IMR-90 (cell line): ENCODE measurements around the gene ATP11A. TPM values are rescaled to one million over a fixed set of nuclear protein-coding genes. Genes with fewer than 3 reads are reported as not detected.

Experiments
- ATAC-seq: fragments of 200-7000 bp; cut with Tn5 transposase; 2 replicates; pipeline ENCODE4 v1.9.1; 2020; ENCODE audit warnings: low read depth, mild to moderate bottlenecking, moderate library complexity
- BruUV-seq: library from RNA; stranded (reverse); fragments of 400-500 nt; replicated peaks from 2 replicates; lab custom pipeline; 2021; lab: Mats Ljungman, UMichigan
- CTCF ChIA-PET: fragments of 300-600 bp; formaldehyde crosslinking; extraction: SDS; loops from one replicate; lab custom pipeline; 2021; ENCODE audit warnings: antibody characterized with exemption; lab: Yijun Ruan, JAX
- POLR2A ChIA-PET: fragments of 300-600 bp; sonication (Branson Sonifier 250); formaldehyde crosslinking; loops from one replicate; lab custom pipeline; 2022; ENCODE audit warnings: antibody characterized with exemption; ENCODE audit not compliant: unreplicated experiment; lab: Charles Lee
- DNase-seq: peaks from one replicate; pipeline ENCODE4 v3.0.0; 2013
- H2AFZ ChIP-seq: replicated peaks from 2 replicates; pipeline ENCODE3; 2013; ENCODE audit warnings: low read length, mild to moderate bottlenecking; ENCODE audit not compliant: poor library complexity
- H2AK5ac ChIP-seq: 2 replicates; pipeline ENCODE4 v1.6.1; 2013; ENCODE audit warnings: low read depth, low read length, inconsistent platforms
- H2AK9ac ChIP-seq: replicated peaks from 2 replicates; pipeline ENCODE3; 2013; ENCODE audit warnings: mild to moderate bottlenecking, low read depth, low read length, moderate library complexity; ENCODE audit not compliant: poor library complexity
- H2BK120ac ChIP-seq: 2 replicates; pipeline ENCODE4 v1.6.1; 2013; ENCODE audit warnings: low read depth, low read length, inconsistent platforms
- H2BK15ac ChIP-seq: 3 replicates; pipeline ENCODE4 v1.6.1; 2013; ENCODE audit warnings: low read depth, low read length, inconsistent platforms
- H2BK20ac ChIP-seq: 2 replicates; pipeline ENCODE4 v1.6.1; 2013; ENCODE audit warnings: low read depth, mild to moderate bottlenecking, inconsistent platforms, low read length, moderate library complexity
- H2BK5ac ChIP-seq: 2 replicates; pipeline ENCODE4 v1.6.1; 2013; ENCODE audit warnings: mild to moderate bottlenecking, low read depth, low read length, inconsistent platforms; ENCODE audit not compliant: poor library complexity, severe bottlenecking
- H3K14ac ChIP-seq: replicated peaks from 2 replicates; pipeline ENCODE4 v1.6.1; 2013; ENCODE audit warnings: low read depth, low read length, inconsistent platforms
- H3K18ac ChIP-seq: 2 replicates; pipeline ENCODE4 v1.6.1; 2013; ENCODE audit warnings: low read depth, low read length, control low read depth
- H3K23ac ChIP-seq: 2 replicates; pipeline ENCODE4 v1.6.1; 2013; ENCODE audit warnings: low read depth, low read length, inconsistent platforms
- H3K27ac ChIP-seq: 2 replicates; pipeline ENCODE4 v1.5.1; 2013; ENCODE audit warnings: mild to moderate bottlenecking, control low read depth, low read length; ENCODE audit not compliant: insufficient read depth
- H3K27me3 ChIP-seq: 2 replicates; pipeline ENCODE4 v1.6.1; 2013; ENCODE audit warnings: low read length; ENCODE audit not compliant: control insufficient read depth, insufficient read depth
- H3K36me3 ChIP-seq: 2 replicates; pipeline ENCODE4 v1.6.1; 2013; ENCODE audit warnings: low read length, mixed read lengths; ENCODE audit not compliant: control insufficient read depth, insufficient read depth
- H3K4ac ChIP-seq: 2 replicates; pipeline ENCODE4 v1.6.1; 2013; ENCODE audit warnings: low read depth, low read length, inconsistent platforms
- H3K4me1 ChIP-seq: 2 replicates; pipeline ENCODE4 v1.6.1; 2013; ENCODE audit warnings: low read length, mixed read lengths; ENCODE audit not compliant: control insufficient read depth, insufficient read depth
- H3K4me2 ChIP-seq: 2 replicates; pipeline ENCODE4 v1.6.1; 2013; ENCODE audit warnings: low read depth, mild to moderate bottlenecking, control low read depth, low read length, moderate library complexity
- H3K4me3 ChIP-seq: 2 replicates; pipeline ENCODE4 v1.5.1; 2013; ENCODE audit warnings: low read depth, mild to moderate bottlenecking, control low read depth, low read length, moderate library complexity; ENCODE audit not compliant: insufficient read depth
- H3K56ac ChIP-seq: 2 replicates; pipeline ENCODE4 v1.6.1; 2013; ENCODE audit warnings: low read length, inconsistent platforms; ENCODE audit not compliant: insufficient read depth; ENCODE audit errors: extremely low read depth
- H3K79me1 ChIP-seq, 2 experiments: 2 replicates each; pipeline ENCODE4 v1.6.1; 2013; ENCODE audit warnings: low read length in 2 of 2, inconsistent platforms in 1 of 2, low read depth in 1 of 2
- H3K9ac ChIP-seq: 2 replicates; pipeline ENCODE4 v1.6.1; 2013; ENCODE audit warnings: low read depth, low read length, control low read depth
- H3K9me1 ChIP-seq: 2 replicates; pipeline ENCODE4 v1.6.1; 2013; ENCODE audit warnings: low read length, inconsistent platforms; ENCODE audit not compliant: insufficient read depth
- H3K9me3 ChIP-seq: 2 replicates; pipeline ENCODE4 v1.6.1; 2013; ENCODE audit warnings: low read length; ENCODE audit not compliant: control insufficient read depth, insufficient read depth
- H4K20me1 ChIP-seq: 2 replicates; pipeline ENCODE4 v1.6.1; 2013; ENCODE audit warnings: low read length, inconsistent platforms; ENCODE audit not compliant: insufficient read depth
- H4K5ac ChIP-seq: 2 replicates; pipeline ENCODE4 v1.6.1; 2013; ENCODE audit warnings: mild to moderate bottlenecking, low read depth, low read length, control low read depth
- H4K8ac ChIP-seq, 2 experiments: 2 replicates each; pipeline ENCODE4 v1.6.1; 2013; ENCODE audit warnings: low read depth in 2 of 2, low read length in 2 of 2, control low read depth in 1 of 2, inconsistent platforms in 1 of 2
- H4K91ac ChIP-seq: 2 replicates; pipeline ENCODE4 v1.6.1; 2013; ENCODE audit warnings: low read depth, low read length, inconsistent platforms; ENCODE audit not compliant: insufficient read depth
- BHLHE40 ChIP-seq: fragments of 150-350 bp; IDR thresholded peaks from 2 replicates; pipeline ENCODE4 v1.6.1; 2016; ENCODE audit warnings: mild to moderate bottlenecking, low read depth, low read length
- CEBPB ChIP-seq: IDR thresholded peaks from 2 replicates; pipeline ENCODE4 v1.6.1; 2012; ENCODE audit warnings: low read depth, low read length, improper control_type of control experiment
- CHD1 ChIP-seq: IDR thresholded peaks from 2 replicates; pipeline ENCODE4 v1.6.1; 2012; ENCODE audit warnings: low read depth, low read length, improper control_type of control experiment
- FOS ChIP-seq: fragments of 150-350 bp; IDR thresholded peaks from 2 replicates; pipeline ENCODE4 v1.6.1; 2016; ENCODE audit warnings: low read depth, low read length
- MAFK ChIP-seq: IDR thresholded peaks from 2 replicates; pipeline ENCODE4 v1.6.1; 2012; ENCODE audit warnings: low read depth, low read length, improper control_type of control experiment
- MAZ ChIP-seq: IDR thresholded peaks from 2 replicates; pipeline ENCODE4 v1.6.1; 2012; ENCODE audit warnings: low read depth, mild to moderate bottlenecking, low read length, improper control_type of control experiment, moderate library complexity, borderline replicate concordance
- MXI1 ChIP-seq: IDR thresholded peaks from 2 replicates; pipeline ENCODE4 v1.6.1; 2012; ENCODE audit warnings: low read depth, mild to moderate bottlenecking, low read length, moderate library complexity, borderline replicate concordance
- NFE2L2 ChIP-seq: fragments of 150-350 bp; IDR thresholded peaks from 2 replicates; pipeline ENCODE4 v1.6.1; 2016; ENCODE audit warnings: low read depth, mild to moderate bottlenecking, low read length
- POLR2A ChIP-seq: IDR thresholded peaks from 2 replicates; pipeline ENCODE4 v1.6.1; 2012; ENCODE audit warnings: mild to moderate bottlenecking, low read depth, low read length
- RAD21 ChIP-seq: IDR thresholded peaks from 2 replicates; pipeline ENCODE4 v1.6.1; 2012; ENCODE audit warnings: low read length, improper control_type of control experiment
- RCOR1 ChIP-seq: IDR thresholded peaks from 2 replicates; pipeline ENCODE4 v1.6.1; 2012; ENCODE audit warnings: mild to moderate bottlenecking, low read length, improper control_type of control experiment; ENCODE audit not compliant: insufficient replicate concordance
- RFX5 ChIP-seq: IDR thresholded peaks from 2 replicates; pipeline ENCODE4 v1.8.0; 2012; ENCODE audit warnings: low read depth, mild to moderate bottlenecking, low read length, moderate library complexity
- SMC3 ChIP-seq: fragments of 150-350 bp; IDR thresholded peaks from 2 replicates; pipeline ENCODE4 v1.6.1; 2016; ENCODE audit warnings: low read depth, mild to moderate bottlenecking, antibody characterized with exemption, low read length, moderate library complexity
- WGBS, 2 experiments: methylation state at CpG; one replicate each; pipeline versions ENCODE4 v1.1.5 to v1.1.7; 2013; ENCODE audit warnings: missing lambda C conversion rate in 2 of 2; ENCODE audit not compliant: insufficient read length in 1 of 2; ENCODE audit errors: extremely low coverage in 2 of 2; 5-methylcytosine and 5-hydroxymethylcytosine counted together
- dilution Hi-C: fragments of 300-500 bp; cut with HindIII; formaldehyde crosslinking; loops from one replicate; pipeline ENCODE4 v1.14.3; 2018; ENCODE audit warnings: low sequenced_read_pairs; ENCODE audit not compliant: unreplicated experiment
- in situ Hi-C: fragments of 300-500 bp; cut with MboI; formaldehyde crosslinking; loops from 3 replicates; pipeline ENCODE4 v1.14.3; 2019; ENCODE audit warnings: low sequenced_read_pairs, inconsistent platforms, mixed read lengths
- intact Hi-C: fragments of 100-400 bp; cut with micrococcal nuclease; formaldehyde crosslinking; loops from 2 replicates; pipeline ENCODE4 v1.10.0; 2022
- polyA plus RNA-seq, 3 experiments: library from polyadenylated mRNA; depleted of rRNA; stranded (reverse); fragments of >200 nt; gene quantifications; 2 replicates each; pipeline ENCODE4 v1.2.3, GENCODE V29; 2012; ENCODE audit warnings: low replicate concordance in 1 of 3
- total RNA-seq: library from RNA; depleted of rRNA; stranded (reverse); fragments of >200 nt; gene quantifications from 2 replicates; pipeline ENCODE4 v1.2.3, GENCODE V29; 2012
- TF ChIP-seq, protein P1 (sequence below): fragments of 150-350 bp; IDR thresholded peaks from 2 replicates; pipeline ENCODE4 v1.6.1; 2017; ENCODE audit warnings: mild to moderate bottlenecking, antibody characterized with exemption, low read length, low read depth
- TF ChIP-seq, protein P2 (sequence below): fragments of 150-350 bp; IDR thresholded peaks from 2 replicates; pipeline ENCODE4 v1.6.1; 2016; ENCODE audit warnings: low read depth, mild to moderate bottlenecking, low read length, moderate library complexity, borderline replicate concordance
- TF ChIP-seq, protein P3 (sequence below): conservative IDR thresholded peaks from 2 replicates; pipeline ENCODE4 v1.5.1; 2012; ENCODE audit warnings: mild to moderate bottlenecking, low read depth, low read length, improper control_type of control experiment

ATP11A gene
- total and polyA plus RNA-seq, 2 of the 4 experiments (the other 2 are of a cell fraction) = 8.4 to 12.0 TPM

DNA sequence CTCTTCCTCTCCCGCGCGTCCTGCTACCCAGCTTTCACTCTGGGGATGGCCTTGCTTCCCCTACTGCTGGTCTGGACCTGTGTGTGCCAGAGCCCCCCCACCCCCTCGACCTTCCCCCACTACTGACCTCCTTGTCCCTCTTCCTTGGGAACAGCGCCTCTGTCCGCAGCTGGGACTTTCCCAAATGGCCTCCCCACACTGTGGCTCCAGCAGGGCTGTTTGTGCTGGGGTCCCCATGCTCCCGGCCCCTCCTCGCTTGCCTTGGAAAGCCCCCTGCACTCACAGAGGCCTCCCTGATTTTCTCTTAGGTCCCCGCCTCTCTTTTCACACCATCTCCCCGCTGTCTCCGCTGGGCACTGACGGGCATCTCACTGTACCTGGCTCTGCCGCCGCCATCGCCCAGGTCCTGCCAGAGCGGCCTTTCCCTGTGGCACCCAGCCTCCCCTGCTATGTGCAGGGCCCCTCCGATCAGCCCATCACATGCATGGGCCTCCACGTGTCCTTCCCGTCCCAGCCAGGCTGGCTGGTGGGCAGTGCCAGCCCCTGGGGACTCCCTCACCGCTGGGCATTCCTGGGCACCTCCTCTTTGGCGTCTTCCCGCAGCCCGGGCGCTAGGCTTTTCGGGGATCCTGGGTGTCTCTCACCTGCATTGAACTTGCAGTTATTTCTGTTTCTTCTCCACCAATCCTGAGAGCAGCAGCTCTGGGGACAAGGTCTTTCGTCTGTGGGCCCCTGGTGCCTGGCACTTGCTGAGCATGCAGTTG is 118.7 kb downstream of the ATP11A start:
- no peak for ATAC-seq

More for the DNA sequence above, 118.7 kb downstream of the ATP11A start:
- H3K4me3 ChIP-seq = no peak overlapping the region
- in situ Hi-C loops (no loop called here), dilution Hi-C loops (no loop called here), intact Hi-C loops (no loop called here)
- H3K9me3 ChIP-seq = no peaks in the 10 kb centered on the region
- H2AFZ ChIP-seq = no peak overlapping the region
- no peak overlapping the region for H3K4ac ChIP-seq
- H2BK120ac ChIP-seq = no peak overlapping the region
- no peak overlapping the region for H4K8ac ChIP-seq
- H4K91ac ChIP-seq = no peak overlapping the region
- BruUV-seq = no TSS peak
- ChIA-PET CTCF (no interaction called here), POLR2A (no interaction called here)
- no peak overlapping the region for H2BK15ac ChIP-seq
- no peak overlapping the region for H3K56ac ChIP-seq
- TF ChIP-seq CEBPB = no peak
- no peak for TF ChIP-seq MAFK
- no peak for TF ChIP-seq FOS
- no peak for TF ChIP-seq BHLHE40
- no peak for TF ChIP-seq RAD21
- no peak for TF ChIP-seq RFX5
- no peak for TF ChIP-seq POLR2A
- TF ChIP-seq, protein P1, sequence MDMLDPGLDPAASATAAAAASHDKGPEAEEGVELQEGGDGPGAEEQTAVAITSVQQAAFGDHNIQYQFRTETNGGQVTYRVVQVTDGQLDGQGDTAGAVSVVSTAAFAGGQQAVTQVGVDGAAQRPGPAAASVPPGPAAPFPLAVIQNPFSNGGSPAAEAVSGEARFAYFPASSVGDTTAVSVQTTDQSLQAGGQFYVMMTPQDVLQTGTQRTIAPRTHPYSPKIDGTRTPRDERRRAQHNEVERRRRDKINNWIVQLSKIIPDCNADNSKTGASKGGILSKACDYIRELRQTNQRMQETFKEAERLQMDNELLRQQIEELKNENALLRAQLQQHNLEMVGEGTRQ = no peak
- TF ChIP-seq NFE2L2 = no peak
- TF ChIP-seq MAZ = no peak
- TF ChIP-seq SMC3 = no peak
- no peak for TF ChIP-seq RCOR1
- TF ChIP-seq CHD1 = no peak
- TF ChIP-seq MXI1 = no peak
- TF ChIP-seq, protein P2, sequence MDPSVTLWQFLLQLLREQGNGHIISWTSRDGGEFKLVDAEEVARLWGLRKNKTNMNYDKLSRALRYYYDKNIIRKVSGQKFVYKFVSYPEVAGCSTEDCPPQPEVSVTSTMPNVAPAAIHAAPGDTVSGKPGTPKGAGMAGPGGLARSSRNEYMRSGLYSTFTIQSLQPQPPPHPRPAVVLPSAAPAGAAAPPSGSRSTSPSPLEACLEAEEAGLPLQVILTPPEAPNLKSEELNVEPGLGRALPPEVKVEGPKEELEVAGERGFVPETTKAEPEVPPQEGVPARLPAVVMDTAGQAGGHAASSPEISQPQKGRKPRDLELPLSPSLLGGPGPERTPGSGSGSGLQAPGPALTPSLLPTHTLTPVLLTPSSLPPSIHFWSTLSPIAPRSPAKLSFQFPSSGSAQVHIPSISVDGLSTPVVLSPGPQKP = no peak
- TF ChIP-seq, protein P3, sequence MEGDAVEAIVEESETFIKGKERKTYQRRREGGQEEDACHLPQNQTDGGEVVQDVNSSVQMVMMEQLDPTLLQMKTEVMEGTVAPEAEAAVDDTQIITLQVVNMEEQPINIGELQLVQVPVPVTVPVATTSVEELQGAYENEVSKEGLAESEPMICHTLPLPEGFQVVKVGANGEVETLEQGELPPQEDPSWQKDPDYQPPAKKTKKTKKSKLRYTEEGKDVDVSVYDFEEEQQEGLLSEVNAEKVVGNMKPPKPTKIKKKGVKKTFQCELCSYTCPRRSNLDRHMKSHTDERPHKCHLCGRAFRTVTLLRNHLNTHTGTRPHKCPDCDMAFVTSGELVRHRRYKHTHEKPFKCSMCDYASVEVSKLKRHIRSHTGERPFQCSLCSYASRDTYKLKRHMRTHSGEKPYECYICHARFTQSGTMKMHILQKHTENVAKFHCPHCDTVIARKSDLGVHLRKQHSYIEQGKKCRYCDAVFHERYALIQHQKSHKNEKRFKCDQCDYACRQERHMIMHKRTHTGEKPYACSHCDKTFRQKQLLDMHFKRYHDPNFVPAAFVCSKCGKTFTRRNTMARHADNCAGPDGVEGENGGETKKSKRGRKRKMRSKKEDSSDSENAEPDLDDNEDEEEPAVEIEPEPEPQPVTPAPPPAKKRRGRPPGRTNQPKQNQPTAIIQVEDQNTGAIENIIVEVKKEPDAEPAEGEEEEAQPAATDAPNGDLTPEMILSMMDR = no peak
- no peaks in the 10 kb centered on the region for H3K4me1 ChIP-seq
- no peak overlapping the region for H3K27ac ChIP-seq
- H3K4me2 ChIP-seq = no peak overlapping the region
- no peak overlapping the region for H4K5ac ChIP-seq
- H3K27me3 ChIP-seq = no peaks in the 10 kb centered on the region
- no peak overlapping the region for H2AK5ac ChIP-seq
- 91% methylated on average over 9 of the region's 26 CpGs; no CpG with 5 or more reads in 1 of the 2 experiments for WGBS, 2 experiments
- H3K18ac ChIP-seq = no peak overlapping the region
- no peak overlapping the region for H2AK9ac ChIP-seq
- H2BK20ac ChIP-seq = no peak overlapping the region
- H3K14ac ChIP-seq = no peak overlapping the region
- H3K36me3 ChIP-seq = peaks cover 11% of the 10 kb centered on the region; the same call in 1 of the 2 replicates
- H3K79me1 ChIP-seq = no peaks in the 10 kb centered on the region
- peaks cover 4% of the 10 kb centered on the region; the same call in 1 of the 2 replicates for H3K9me1 ChIP-seq
- no peak overlapping the region for H3K23ac ChIP-seq
- H2BK5ac ChIP-seq = no peak overlapping the region
- no peaks in the 10 kb centered on the region for H4K20me1 ChIP-seq
- no peak for DNase-seq
- no peak overlapping the region for H3K9ac ChIP-seq
